Spinal cord (tissue), 10 donors: ENCODE measurements around the gene PAGE2. TPM values are rescaled to one million over a fixed set of nuclear protein-coding genes. Genes with fewer than 3 reads are reported as not detected.
"Not testable (repeated sequence)": the region's sequence is repeated elsewhere in the genome, so short reads cannot be mapped to it uniquely, and the experiment has no call there.

Source experiments
- DNase-seq, 6 donors: peaks; one replicate each; pipeline versions ENCODE4 v3.0.0 to v3.0.0-alpha.2; 2013 to 2015; ENCODE audit warnings: low spot score in 6 of 6, low read depth in 4 of 6
- H3K27ac ChIP-seq: one replicate; pipeline ENCODE4 v1.5.1; 2013; ENCODE audit warnings: low read depth, low read length, control low read depth
- H3K27me3 ChIP-seq: one replicate; pipeline ENCODE4 v1.6.1; 2013; ENCODE audit warnings: low read length; ENCODE audit not compliant: control insufficient read depth, insufficient read depth
- H3K36me3 ChIP-seq: one replicate; pipeline ENCODE4 v1.6.1; 2013; ENCODE audit warnings: low read length; ENCODE audit not compliant: control insufficient read depth, insufficient read depth
- H3K4me1 ChIP-seq: one replicate; pipeline ENCODE4 v1.6.1; 2013; ENCODE audit warnings: low read length; ENCODE audit not compliant: control insufficient read depth, insufficient read depth
- H3K4me3 ChIP-seq: one replicate; pipeline ENCODE4 v1.5.1; 2013; ENCODE audit warnings: low read depth, low read length, control low read depth
- H3K9me3 ChIP-seq: one replicate; pipeline ENCODE4 v1.6.1; 2013; ENCODE audit warnings: low read length; ENCODE audit not compliant: control insufficient read depth, insufficient read depth
- WGBS: methylation state at CpG from one replicate; pipeline ENCODE4 v1.1.5; 2013; ENCODE audit warnings: missing lambda C conversion rate; ENCODE audit not compliant: insufficient coverage; 5-methylcytosine and 5-hydroxymethylcytosine counted together
- polyA plus RNA-seq, 2 donors: library from polyadenylated mRNA; unstranded; fragments of 120-200 nt; gene quantifications; one replicate each; pipeline ENCODE4 v1.2.1, GENCODE V29; 2013; ENCODE audit not compliant: insufficient read length in 2 of 2
- total RNA-seq, 2 donors: library from RNA; depleted of rRNA in 1 of 2; stranded (reverse); fragments of 120-200 nt in 1 of 2; fragments of >200 nt in 1 of 2; gene quantifications; one replicate each; pipeline versions ENCODE4 v1.2.3 to v1.2.4, GENCODE V29; 2013 to 2014
- donor health status: healthy.

PAGE2 gene
- total and polyA plus RNA-seq, 4 donors, result not detected

DNA sequence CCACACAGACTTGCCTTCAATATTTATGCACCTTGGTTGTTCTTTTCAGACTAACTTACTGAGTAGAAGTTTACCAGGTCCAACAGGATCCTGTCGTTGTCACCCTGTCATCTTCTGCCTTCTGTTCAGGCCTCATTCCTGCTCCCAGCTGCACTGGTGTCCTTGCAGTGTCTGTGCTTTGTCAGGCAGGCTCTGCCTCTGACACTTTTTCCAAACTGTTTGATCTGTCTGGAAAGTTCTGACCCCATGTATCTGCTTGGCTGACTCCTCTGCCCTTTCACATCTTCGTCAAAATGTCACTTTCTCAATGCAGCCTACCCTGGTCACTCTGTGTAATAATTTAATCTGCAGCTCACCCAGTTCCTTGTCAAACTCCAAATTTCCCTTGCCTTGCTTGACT, 9.9 kb downstream of the PAGE2 start:
- Histone ChIP-seq H3K27ac (no peak overlapping the region), H3K9me3 (no peaks in the 10 kb centered on the region), H3K4me1 (no peaks in the 10 kb centered on the region), H3K4me3 (no peak overlapping the region), H3K27me3 (no peaks in the 10 kb centered on the region), H3K36me3 (no peaks in the 10 kb centered on the region)
- 24% methylated on average over 2 of the region's 2 CpGs for WGBS
- DNase-seq, result no peak

DNA sequence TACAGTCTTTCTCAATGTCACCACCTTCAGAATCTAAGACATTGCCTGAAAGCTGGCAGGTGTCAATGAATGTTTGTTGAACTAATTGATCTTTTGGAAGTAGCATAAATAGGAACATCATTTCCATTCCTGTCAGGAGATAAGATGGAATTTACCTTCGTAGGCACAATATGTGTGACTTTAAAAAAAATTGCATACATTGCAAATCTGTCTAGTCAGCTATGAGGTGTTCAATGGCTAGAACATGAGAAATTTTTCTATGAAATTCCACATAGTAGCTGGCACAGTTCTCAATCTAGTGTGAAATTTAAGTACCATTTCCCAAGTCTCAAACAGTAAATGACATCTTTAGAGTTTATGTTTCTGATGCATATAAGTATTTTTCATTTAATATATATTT, 10.3 kb downstream of the PAGE2 start:
- Histone ChIP-seq H3K9me3 (no peaks in the 10 kb centered on the region), H3K27me3 (no peaks in the 10 kb centered on the region), H3K36me3 (no peaks in the 10 kb centered on the region), H3K27ac (no peak overlapping the region), H3K4me3 (no peak overlapping the region), H3K4me1 (no peaks in the 10 kb centered on the region)
- no peak for DNase-seq
- no CpG with 5 or more reads among the region's 1 CpG for WGBS

- no peaks in the 10 kb centered on the region for H3K9me3 ChIP-seq
- DNase-seq, result peak in 1 of 6 donors; percentile 9
- H3K4me1 ChIP-seq, result no peaks in the 10 kb centered on the region
- H3K4me3 ChIP-seq, result no peak overlapping the region
- no peak overlapping the region for H3K27ac ChIP-seq
- no peaks in the 10 kb centered on the region for H3K27me3 ChIP-seq
- no peaks in the 10 kb centered on the region for H3K36me3 ChIP-seq
- 33% methylated on average over 1 of the region's 3 CpGs for WGBS
Observed at GRCh38 chrX:55102754-55103153, 13.9 kb downstream of the PAGE2 start.

- Histone ChIP-seq H3K27me3 (no peaks in the 10 kb centered on the region), H3K27ac (no peak overlapping the region), H3K4me1 (no peaks in the 10 kb centered on the region), H3K36me3 (no peaks in the 10 kb centered on the region), H3K9me3 (no peaks in the 10 kb centered on the region), H3K4me3 (no peak overlapping the region)
- no peak for DNase-seq
Observed at GRCh38 chrX:55107262-55107661, 18.4 kb downstream of the PAGE2 start.

DNA sequence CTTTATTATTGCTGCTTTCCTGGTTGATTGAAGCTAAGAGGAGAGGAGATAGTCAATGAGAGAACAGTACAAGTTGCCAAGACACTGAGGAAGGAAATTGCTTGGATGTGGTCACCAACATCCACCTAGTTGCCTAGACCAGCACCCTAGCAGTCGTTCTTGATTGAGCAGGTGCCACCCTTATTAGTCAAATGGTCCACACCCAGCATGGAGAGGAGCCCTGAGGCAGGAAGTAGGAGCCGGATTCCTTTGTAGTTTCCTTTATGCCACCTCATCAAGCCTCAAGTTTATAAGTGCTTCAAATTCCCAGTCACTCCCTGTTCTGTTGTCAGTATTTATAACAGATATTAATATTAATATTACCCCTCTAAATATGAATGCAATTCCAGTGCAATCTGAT, 19.1 kb downstream of the PAGE2 start:
- no CpG with 5 or more reads among the region's 2 CpGs for WGBS
- no peak for DNase-seq
- Histone ChIP-seq H3K27ac (no peak overlapping the region), H3K4me1 (no peaks in the 10 kb centered on the region), H3K4me3 (no peak overlapping the region), H3K27me3 (no peaks in the 10 kb centered on the region), H3K9me3 (no peaks in the 10 kb centered on the region), H3K36me3 (no peaks in the 10 kb centered on the region)

- DNase-seq, result no peak
- no peaks in the 10 kb centered on the region for H3K9me3 ChIP-seq
- no peak overlapping the region for H3K27ac ChIP-seq
- H3K4me1 ChIP-seq, result no peaks in the 10 kb centered on the region
- H3K4me3 ChIP-seq, result no peak overlapping the region
- no peaks in the 10 kb centered on the region for H3K36me3 ChIP-seq
- H3K27me3 ChIP-seq, result no peaks in the 10 kb centered on the region
- 61% methylated on average over 4 of the region's 7 CpGs for WGBS
Observed at GRCh38 chrX:55109306-55109705, 20.5 kb downstream of the PAGE2 start.

- DNase-seq, result no peak
- H3K4me1 ChIP-seq, result no peaks in the 10 kb centered on the region
- H3K9me3 ChIP-seq, result no peaks in the 10 kb centered on the region
- H3K27me3 ChIP-seq, result no peaks in the 10 kb centered on the region
- H3K36me3 ChIP-seq, result no peaks in the 10 kb centered on the region
- 33% methylated on average over 3 of the region's 8 CpGs for WGBS
- H3K27ac ChIP-seq, result no peak overlapping the region
- no peak overlapping the region for H3K4me3 ChIP-seq
Observed at GRCh38 chrX:55111578-55112254, 22.9 kb downstream of the PAGE2 start.

- H3K36me3 ChIP-seq, H3K9me3 ChIP-seq, H3K27me3 ChIP-seq, H3K4me1 ChIP-seq, DNase-seq, H3K27ac ChIP-seq, H3K4me3 ChIP-seq: not testable (repeated sequence)
- WGBS, result no CpG with 5 or more reads among the region's 7 CpGs
Observed at GRCh38 chrX:55116589-55116988, 27.8 kb downstream of the PAGE2 start.

DNA sequence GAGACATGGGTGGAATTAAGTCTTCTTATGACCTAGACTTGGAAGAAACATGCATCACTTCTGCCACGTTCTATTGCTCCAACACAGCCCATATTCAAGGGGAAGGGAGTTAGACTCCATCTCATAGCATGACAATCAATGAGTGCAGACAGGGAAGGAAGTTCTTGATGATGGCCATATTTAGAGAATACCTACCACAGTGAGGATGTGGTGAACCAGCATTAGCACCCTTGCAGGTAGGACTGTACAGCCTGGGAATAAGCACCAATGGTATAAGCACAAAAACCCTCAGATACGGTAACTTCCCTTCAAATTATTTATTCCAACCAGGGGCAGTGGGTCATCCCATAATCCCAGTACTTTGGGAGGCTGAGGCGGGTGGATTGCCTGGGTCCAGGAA, 29.8 kb downstream of the PAGE2 start:
- Histone ChIP-seq H3K27ac (no peak overlapping the region), H3K36me3 (no peaks in the 10 kb centered on the region), H3K4me3 (no peak overlapping the region), H3K27me3 (peaks cover 2% of the 10 kb centered on the region), H3K4me1 (no peaks in the 10 kb centered on the region), H3K9me3 (no peaks in the 10 kb centered on the region)
- DNase-seq, result no peak
- WGBS, result no CpG with 5 or more reads among the region's 3 CpGs

GRCh38 chrX:55119271-55119670, 30.5 kb downstream of the PAGE2 start:
- Histone ChIP-seq H3K4me3 (no peak overlapping the region), H3K27ac (no peak overlapping the region), H3K36me3 (no peaks in the 10 kb centered on the region), H3K4me1 (no peaks in the 10 kb centered on the region), H3K27me3 (peaks cover 5% of the 10 kb centered on the region), H3K9me3 (no peaks in the 10 kb centered on the region)
- DNase-seq, result no peak
